OCI-LY7 (cell line): Measurements from ENCODE around the gene MSL3.

Experiments
- EZH2phosphoT487 ChIP-seq: fragments of 200-600 bp; sonication (generic); IDR thresholded peaks from 2 replicates; pipeline ENCODE4 v1.6.1; 2018; ENCODE audit warnings: low read depth, borderline replicate concordance, mild to moderate bottlenecking, mixed run types, antibody characterized with exemption, low read length, moderate library complexity, mixed read lengths
- TF ChIP-seq, protein P1 (sequence below): fragments of 200-600 bp; sonication (generic); conservative IDR thresholded peaks from 2 replicates; pipeline ENCODE4 v1.5.1; 2014; ENCODE audit warnings: mild to moderate bottlenecking, antibody characterized with exemption, low read length, moderate library complexity, mixed read lengths

DNA sequence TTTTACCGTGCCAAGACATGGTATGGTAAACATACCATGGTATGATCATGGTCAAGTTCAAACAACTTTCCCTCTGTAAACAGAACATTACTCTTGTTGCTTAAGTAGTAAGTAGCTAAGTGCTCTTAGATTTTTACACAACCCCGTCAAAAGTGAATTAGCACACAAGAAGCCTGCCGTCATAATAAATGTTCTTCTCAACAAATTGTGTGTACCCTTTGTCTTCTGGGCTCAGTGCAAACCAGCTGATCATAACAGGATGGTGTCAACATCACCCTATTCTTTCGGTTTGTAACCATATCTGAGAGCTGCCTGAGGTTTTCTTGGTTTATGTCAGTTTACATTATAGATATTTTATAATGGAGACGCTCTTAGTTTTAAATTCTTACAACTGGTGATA is 28.8 kb downstream of the MSL3 start:
- TF ChIP-seq, protein P1, sequence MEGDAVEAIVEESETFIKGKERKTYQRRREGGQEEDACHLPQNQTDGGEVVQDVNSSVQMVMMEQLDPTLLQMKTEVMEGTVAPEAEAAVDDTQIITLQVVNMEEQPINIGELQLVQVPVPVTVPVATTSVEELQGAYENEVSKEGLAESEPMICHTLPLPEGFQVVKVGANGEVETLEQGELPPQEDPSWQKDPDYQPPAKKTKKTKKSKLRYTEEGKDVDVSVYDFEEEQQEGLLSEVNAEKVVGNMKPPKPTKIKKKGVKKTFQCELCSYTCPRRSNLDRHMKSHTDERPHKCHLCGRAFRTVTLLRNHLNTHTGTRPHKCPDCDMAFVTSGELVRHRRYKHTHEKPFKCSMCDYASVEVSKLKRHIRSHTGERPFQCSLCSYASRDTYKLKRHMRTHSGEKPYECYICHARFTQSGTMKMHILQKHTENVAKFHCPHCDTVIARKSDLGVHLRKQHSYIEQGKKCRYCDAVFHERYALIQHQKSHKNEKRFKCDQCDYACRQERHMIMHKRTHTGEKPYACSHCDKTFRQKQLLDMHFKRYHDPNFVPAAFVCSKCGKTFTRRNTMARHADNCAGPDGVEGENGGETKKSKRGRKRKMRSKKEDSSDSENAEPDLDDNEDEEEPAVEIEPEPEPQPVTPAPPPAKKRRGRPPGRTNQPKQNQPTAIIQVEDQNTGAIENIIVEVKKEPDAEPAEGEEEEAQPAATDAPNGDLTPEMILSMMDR, result no peak
- TF ChIP-seq EZH2phosphoT487, result no peak
